Measurements from ENCODE around the gene AGGF1.

GRCh38 chr5:77028631-77029375 is 1.4 kb upstream of the AGGF1 start:
- TF ChIP-seq CTCF (IDR thresholded peaks at IDR 0.05; ENCODE audit: low read length) (no peak), EZH2 (IDR thresholded peaks at IDR 0.05; ENCODE audit: borderline replicate concordance, low read length) (no peak)

Data from OCI-LY1 (cell line).